BLaER1 (cell line): ENCODE results near the gene GSTO1.

Experiments used
- H3K27ac ChIP-seq: shearing (Covaris generic); formaldehyde crosslinking; 2 replicates; pipeline ENCODE4 v1.8.1; 2022
- H3K27me3 ChIP-seq: shearing (Covaris generic); formaldehyde crosslinking; 2 replicates; pipeline ENCODE4 v1.8.1; 2022
- H3K36me3 ChIP-seq: shearing (Covaris generic); formaldehyde crosslinking; 2 replicates; pipeline ENCODE4 v1.8.1; 2022
- H3K4me1 ChIP-seq: shearing (Covaris generic); formaldehyde crosslinking; 2 replicates; pipeline ENCODE4 v1.8.1; 2022
- H3K4me2 ChIP-seq: shearing (Covaris generic); formaldehyde crosslinking; 2 replicates; pipeline ENCODE4 v1.8.1; 2022
- H3K4me3 ChIP-seq: shearing (Covaris generic); formaldehyde crosslinking; 2 replicates; pipeline ENCODE4 v1.8.1; 2022
- H3K9ac ChIP-seq: shearing (Covaris generic); formaldehyde crosslinking; 2 replicates; pipeline ENCODE4 v1.8.1; 2022
- H3K9me3 ChIP-seq: shearing (Covaris generic); formaldehyde crosslinking; 2 replicates; pipeline ENCODE4 v1.8.1; 2022
- H4K20me1 ChIP-seq: shearing (Covaris generic); formaldehyde crosslinking; 2 replicates; pipeline ENCODE4 v1.8.1; 2022
- Cebpa-rat ChIP-seq: shearing (Covaris generic); IDR thresholded peaks from 2 replicates; pipeline ENCODE4 v1.8.1; 2022

The GSTO1 gene

GRCh38 chr10:104314591-104315485, 60.1 kb downstream of the GSTO1 start:
- Histone ChIP-seq H3K9ac (no peak overlapping the region), H3K4me3 (no peak overlapping the region), H3K27me3 (no peaks in the 10 kb centered on the region), H3K4me1 (peaks cover 50% of the 10 kb centered on the region), H3K4me2 (no peak overlapping the region), H4K20me1 (peaks cover 100% of the 10 kb centered on the region), H3K27ac (no peak overlapping the region), H3K9me3 (no peaks in the 10 kb centered on the region), H3K36me3 (peaks cover 93% of the 10 kb centered on the region)
- no peak for TF ChIP-seq Cebpa-rat

- H3K36me3 ChIP-seq = peaks cover 88% of the 10 kb centered on the region
- no peak overlapping the region for H3K4me2 ChIP-seq
Measured at GRCh38 chr10:104315486-104315921, 60.8 kb downstream of the GSTO1 start.

GRCh38 chr10:104316321-104317099, 61.8 kb downstream of the GSTO1 start:
- Histone ChIP-seq H3K36me3 (peaks cover 88% of the 10 kb centered on the region), H3K27ac (no peak overlapping the region), H4K20me1 (peaks cover 100% of the 10 kb centered on the region), H3K9ac (no peak overlapping the region), H3K4me3 (no peak overlapping the region), H3K4me2 (no peak overlapping the region), H3K4me1 (peaks cover 57% of the 10 kb centered on the region), H3K27me3 (no peaks in the 10 kb centered on the region), H3K9me3 (no peaks in the 10 kb centered on the region)
- no peak for TF ChIP-seq Cebpa-rat

More at GRCh38 chr10:104315486-104315921, 60.8 kb downstream of the GSTO1 start:
- Histone ChIP-seq H3K9me3 (no peaks in the 10 kb centered on the region), H3K27me3 (no peaks in the 10 kb centered on the region), H4K20me1 (peaks cover 100% of the 10 kb centered on the region), H3K27ac (no peak overlapping the region), H3K4me1 (peaks cover 50% of the 10 kb centered on the region), H3K4me3 (no peak overlapping the region), H3K9ac (no peak overlapping the region)
- TF ChIP-seq Cebpa-rat = no peak
